ENCODE data around the gene SND1.

SND1 gene

GRCh38 chr7:127736511-127736910 is 84.5 kb downstream of the SND1 start:
- no peak for DNase-seq

- DNase-seq: no peak
Observed at GRCh38 chr7:127738859-127739258, 86.9 kb downstream of the SND1 start.

- no peak for DNase-seq
Observed at GRCh38 chr7:127741764-127742375, 89.9 kb downstream of the SND1 start.

- DNase-seq: no peak
Observed at GRCh38 chr7:127745445-127745844, 93.5 kb downstream of the SND1 start.

GRCh38 chr7:127751062-127751461 is 99.1 kb downstream of the SND1 start:
- DNase-seq: no peak

- DNase-seq: peak; percentile 30
Observed at GRCh38 chr7:127751490-127752448, 99.8 kb downstream of the SND1 start.

GRCh38 chr7:127752829-127753228 is 100.8 kb downstream of the SND1 start:
- DNase-seq: no peak

- DNase-seq: no peak
Observed at GRCh38 chr7:127754457-127754856, 102.5 kb downstream of the SND1 start.

- no peak for DNase-seq
Observed at GRCh38 chr7:127755521-127755920, 103.5 kb downstream of the SND1 start.

GRCh38 chr7:127755965-127756364 is 104.0 kb downstream of the SND1 start:
- DNase-seq: no peak

- DNase-seq: no peak
Observed at GRCh38 chr7:127758105-127758504, 106.1 kb downstream of the SND1 start.

- DNase-seq: no peak
Observed at GRCh38 chr7:127758845-127759244, 106.9 kb downstream of the SND1 start.

GRCh38 chr7:127759945-127760421 is 108.0 kb downstream of the SND1 start:
- no peak for DNase-seq

- no peak for DNase-seq
Observed at GRCh38 chr7:127760436-127761031, 108.5 kb downstream of the SND1 start.

GRCh38 chr7:127761196-127761595 is 109.2 kb downstream of the SND1 start:
- DNase-seq: no peak

GRCh38 chr7:127764681-127765080 is 112.7 kb downstream of the SND1 start:
- DNase-seq: no peak

GRCh38 chr7:127765150-127765549 is 113.2 kb downstream of the SND1 start:
- no peak for DNase-seq

GRCh38 chr7:127766831-127767459 is 115.0 kb downstream of the SND1 start:
- no peak for DNase-seq

- no peak for DNase-seq
Observed at GRCh38 chr7:127768241-127768640, 116.2 kb downstream of the SND1 start.

- DNase-seq: no peak
Observed at GRCh38 chr7:127769137-127769536, 117.1 kb downstream of the SND1 start.

GRCh38 chr7:127769696-127770400 is 117.9 kb downstream of the SND1 start:
- no peak for DNase-seq

- DNase-seq: no peak
Observed at GRCh38 chr7:127770885-127771284, 118.9 kb downstream of the SND1 start.

- DNase-seq: no peak
Observed at GRCh38 chr7:127771707-127772106, 119.7 kb downstream of the SND1 start.
